NCI-H345 (cell line): Measurements from ENCODE around the gene POMGNT2.
"Not testable (repeated sequence)": the region's sequence is repeated elsewhere in the genome, so short reads cannot be mapped to it uniquely, and the experiment has no call there.

Experiments used
- DNase-seq: peaks from one replicate; lab custom pipeline; 2025; lab: John Stamatoyannopoulos, UW

Gene POMGNT2

GRCh38 chr3:43075904-43076661, 29.8 kb downstream of the POMGNT2 start:
- no peak for DNase-seq

GRCh38 chr3:43074901-43075689, 30.8 kb downstream of the POMGNT2 start:
- DNase-seq: no peak

GRCh38 chr3:43074482-43074881, 31.4 kb downstream of the POMGNT2 start:
- DNase-seq: no peak

- DNase-seq: no peak
Observed at GRCh38 chr3:43073836-43074220, 32.1 kb downstream of the POMGNT2 start.

- no peak for DNase-seq
Observed at GRCh38 chr3:43073116-43073835, 32.6 kb downstream of the POMGNT2 start.

GRCh38 chr3:43072361-43072760, 33.5 kb downstream of the POMGNT2 start:
- no peak for DNase-seq

- no peak for DNase-seq
Observed at GRCh38 chr3:43071313-43071893, 34.5 kb downstream of the POMGNT2 start.

- not testable (repeated sequence) for DNase-seq
Observed at GRCh38 chr3:43070670-43071069, 35.2 kb downstream of the POMGNT2 start.

- DNase-seq: no peak
Observed at GRCh38 chr3:43063114-43063513, 42.8 kb downstream of the POMGNT2 start.

GRCh38 chr3:43062564-43063040, 43.3 kb downstream of the POMGNT2 start:
- no peak for DNase-seq

GRCh38 chr3:43062040-43062563, 43.8 kb downstream of the POMGNT2 start:
- no peak for DNase-seq

GRCh38 chr3:43061101-43061895, 44.6 kb downstream of the POMGNT2 start:
- DNase-seq: no peak

- DNase-seq: no peak
Observed at GRCh38 chr3:43059456-43059855, 46.4 kb downstream of the POMGNT2 start.

GRCh38 chr3:43055806-43056770, 49.8 kb downstream of the POMGNT2 start:
- no peak for DNase-seq

GRCh38 chr3:43055393-43055792, 50.5 kb downstream of the POMGNT2 start:
- no peak for DNase-seq

- DNase-seq: no peak
Observed at GRCh38 chr3:43054754-43055153, 51.1 kb downstream of the POMGNT2 start.

- DNase-seq: no peak
Observed at GRCh38 chr3:43053291-43053690, 52.6 kb downstream of the POMGNT2 start.

GRCh38 chr3:43048470-43048869, 57.4 kb downstream of the POMGNT2 start:
- no peak for DNase-seq

GRCh38 chr3:43046583-43046982, 59.3 kb downstream of the POMGNT2 start:
- no peak for DNase-seq

- not testable (repeated sequence) for DNase-seq
Observed at GRCh38 chr3:43045079-43045478, 60.8 kb downstream of the POMGNT2 start.
